ENCODE measurements around the gene DNAL1. TPM values are rescaled to one million over a fixed set of nuclear protein-coding genes. Genes with fewer than 3 reads are reported as not detected.

The DNAL1 gene
- total RNA-seq, 1 donor from 2014 or later: 14.7 TPM

GRCh38 chr14:73724696-73725095, 79.9 kb downstream of the DNAL1 start:
- TF ChIP-seq, protein P1, sequence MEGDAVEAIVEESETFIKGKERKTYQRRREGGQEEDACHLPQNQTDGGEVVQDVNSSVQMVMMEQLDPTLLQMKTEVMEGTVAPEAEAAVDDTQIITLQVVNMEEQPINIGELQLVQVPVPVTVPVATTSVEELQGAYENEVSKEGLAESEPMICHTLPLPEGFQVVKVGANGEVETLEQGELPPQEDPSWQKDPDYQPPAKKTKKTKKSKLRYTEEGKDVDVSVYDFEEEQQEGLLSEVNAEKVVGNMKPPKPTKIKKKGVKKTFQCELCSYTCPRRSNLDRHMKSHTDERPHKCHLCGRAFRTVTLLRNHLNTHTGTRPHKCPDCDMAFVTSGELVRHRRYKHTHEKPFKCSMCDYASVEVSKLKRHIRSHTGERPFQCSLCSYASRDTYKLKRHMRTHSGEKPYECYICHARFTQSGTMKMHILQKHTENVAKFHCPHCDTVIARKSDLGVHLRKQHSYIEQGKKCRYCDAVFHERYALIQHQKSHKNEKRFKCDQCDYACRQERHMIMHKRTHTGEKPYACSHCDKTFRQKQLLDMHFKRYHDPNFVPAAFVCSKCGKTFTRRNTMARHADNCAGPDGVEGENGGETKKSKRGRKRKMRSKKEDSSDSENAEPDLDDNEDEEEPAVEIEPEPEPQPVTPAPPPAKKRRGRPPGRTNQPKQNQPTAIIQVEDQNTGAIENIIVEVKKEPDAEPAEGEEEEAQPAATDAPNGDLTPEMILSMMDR (IDR thresholded peaks at IDR 0.05): no peak
- no peaks in the 10 kb centered on the region for H3K9me3 ChIP-seq
- no peak overlapping the region for H3K4me3 ChIP-seq
- intact Hi-C loops (cut with DNase I): loop anchor here (10.0 kb wide), 1 partner anchor 100 kb away; no protein-coding TSS in a partner anchor
- ATAC-seq (no peak), DNase-seq (no peak)
- peaks cover 65% of the 10 kb centered on the region for H3K4me1 ChIP-seq
- peak overlapping the region; percentile 70 for H3K27ac ChIP-seq
- peaks cover 91% of the 10 kb centered on the region for H3K36me3 ChIP-seq
- no peaks in the 10 kb centered on the region for H3K27me3 ChIP-seq (ENCODE audit: low read depth)

- Histone ChIP-seq H3K9me3 (no peaks in the 10 kb centered on the region), H3K27me3 (ENCODE audit: low read depth) (no peaks in the 10 kb centered on the region), H3K4me1 (peaks cover 65% of the 10 kb centered on the region), H3K36me3 (peaks cover 91% of the 10 kb centered on the region), H3K27ac (peak overlapping the region; percentile 70), H3K4me3 (no peak overlapping the region)
- ATAC-seq: no peak
- DNase-seq: no peak
- intact Hi-C loops (cut with DNase I): loop anchor here (10.0 kb wide), 1 partner anchor 99 kb away; no protein-coding TSS in a partner anchor
- TF ChIP-seq, protein P1 (IDR thresholded peaks at IDR 0.05): no peak
Measured at GRCh38 chr14:73725116-73726024, 80.6 kb downstream of the DNAL1 start.

DNA sequence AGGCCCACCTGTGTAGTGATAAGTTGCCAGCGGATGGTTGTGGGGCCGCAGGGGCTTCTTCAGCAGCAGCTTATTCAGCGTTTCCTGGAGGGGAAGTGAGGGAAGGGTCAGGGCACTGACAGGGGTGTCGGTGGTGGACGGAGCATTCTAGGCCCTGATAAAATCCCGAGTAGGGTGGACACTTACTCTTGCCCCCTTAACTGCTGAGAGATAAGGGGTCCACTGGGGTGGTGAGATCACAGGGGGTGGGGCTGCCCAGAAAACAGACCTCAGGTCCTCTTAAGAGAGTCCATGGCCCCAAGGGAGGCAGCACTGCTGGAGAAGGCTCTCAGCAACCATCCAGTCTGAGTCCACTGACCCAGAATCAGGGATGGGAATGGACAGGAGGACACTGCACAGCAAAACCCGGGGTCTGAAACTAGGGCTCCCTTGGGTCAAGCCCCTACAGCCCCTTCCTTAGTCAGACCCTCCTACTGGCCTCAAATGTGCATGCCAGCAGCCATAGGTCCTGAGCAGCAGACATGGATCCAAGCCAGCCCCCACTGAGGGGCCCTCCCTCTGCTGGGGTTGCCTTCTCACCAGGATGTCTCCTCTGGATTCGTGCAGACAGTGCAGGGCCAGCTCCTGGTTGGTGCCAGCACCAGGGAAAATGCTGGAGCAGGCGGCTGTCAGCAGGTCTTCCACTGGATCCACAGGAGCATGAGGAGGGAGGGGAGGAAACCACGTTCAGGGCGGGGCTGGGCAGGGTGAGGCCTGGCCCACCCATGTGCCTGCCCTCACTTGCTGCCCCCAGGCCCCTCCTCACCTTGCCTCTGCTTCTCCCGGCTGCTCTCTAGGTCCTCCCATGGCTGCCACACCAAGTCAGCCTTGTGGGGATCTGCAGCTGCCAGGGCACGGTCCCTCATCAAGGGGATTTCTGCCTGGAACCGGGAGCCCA, 81.5 kb downstream of the DNAL1 start:
- no peak for DNase-seq
- Histone ChIP-seq H3K36me3 (peaks cover 91% of the 10 kb centered on the region), H3K4me3 (no peak overlapping the region), H3K4me1 (peaks cover 65% of the 10 kb centered on the region), H3K9me3 (no peaks in the 10 kb centered on the region), H3K27ac (peak overlapping the region; percentile 70), H3K27me3 (ENCODE audit: low read depth) (no peaks in the 10 kb centered on the region)
- intact Hi-C loops (cut with DNase I): loop anchor here (10.0 kb wide), 1 partner anchor 99 kb away; no protein-coding TSS in a partner anchor
- TF ChIP-seq, protein P1 (IDR thresholded peaks at IDR 0.05): no peak
- ATAC-seq: no peak

- DNase-seq (no peak), ATAC-seq (no peak)
- no peak overlapping the region for H3K4me3 ChIP-seq
- H3K4me1 ChIP-seq: peaks cover 65% of the 10 kb centered on the region
- TF ChIP-seq, protein P1 (IDR thresholded peaks at IDR 0.05): no peak
- H3K27me3 ChIP-seq (ENCODE audit: low read depth): no peaks in the 10 kb centered on the region
- no peaks in the 10 kb centered on the region for H3K9me3 ChIP-seq
- H3K36me3 ChIP-seq: peaks cover 91% of the 10 kb centered on the region
- intact Hi-C loops (cut with DNase I): loop anchor here (10.0 kb wide), 1 partner anchor 98 kb away; no protein-coding TSS in a partner anchor
- H3K27ac ChIP-seq: peak overlapping the region; percentile 70
Measured at GRCh38 chr14:73727166-73727565, 82.4 kb downstream of the DNAL1 start.

GRCh38 chr14:73728717-73729330, 84.0 kb downstream of the DNAL1 start:
- peak; percentile 87 for DNase-seq
- H3K36me3 ChIP-seq: peaks cover 89% of the 10 kb centered on the region

More at GRCh38 chr14:73728717-73729330, 84.0 kb downstream of the DNAL1 start:
- no peaks in the 10 kb centered on the region for H3K27me3 ChIP-seq (ENCODE audit: low read depth)
- H3K27ac ChIP-seq: peak overlapping the region; percentile 31
- peak; percentile 83 to 92 for ATAC-seq
- no peak overlapping the region for H3K4me3 ChIP-seq
- intact Hi-C loops (cut with DNase I): loop anchor here (10.0 kb wide), 1 partner anchor 96 kb away; no protein-coding TSS in a partner anchor
- H3K9me3 ChIP-seq: no peaks in the 10 kb centered on the region
- TF ChIP-seq, protein P1 (IDR thresholded peaks at IDR 0.05): peak; percentile 96
- H3K4me1 ChIP-seq: peaks cover 54% of the 10 kb centered on the region

All from lower lobe of right lung (tissue), 2 donors.